AG04450 (cell line): Measurements from ENCODE around the gene CLMN. TPM values are rescaled to one million over a fixed set of nuclear protein-coding genes. Genes with fewer than 3 reads are reported as not detected.

Experiments used
- CTCF ChIA-PET: fragments of 300-600, 350-600 bp; formaldehyde crosslinking; extraction: SDS; loops from one replicate; lab custom pipeline; 2022; ENCODE audit warnings: antibody characterized with exemption, inconsistent platforms; lab: Charles Lee
- POLR2A ChIA-PET: fragments of 350-600 bp; formaldehyde crosslinking; extraction: SDS; loops from one replicate; lab custom pipeline; 2021; ENCODE audit warnings: antibody characterized with exemption, inconsistent platforms; lab: Yijun Ruan, JAX
- DNase-seq: peaks from one replicate; pipeline ENCODE4 v3.0.0-alpha.2; 2011; ENCODE audit warnings: low read depth, low spot score
- H3K27ac ChIP-seq: one replicate; pipeline ENCODE4 v1.5.1; 2012; ENCODE audit warnings: low read depth, low read length, control low read depth
- H3K27me3 ChIP-seq: one replicate; pipeline ENCODE4 v1.6.0; 2012; ENCODE audit warnings: low read length; ENCODE audit not compliant: control insufficient read depth, insufficient read depth
- H3K4me3 ChIP-seq: 2 replicates; pipeline ENCODE4 v1.5.1; 2011; ENCODE audit warnings: mild to moderate bottlenecking, low read depth, low read length, control low read depth
- H3K9me3 ChIP-seq: 2 replicates; pipeline ENCODE4 v1.5.1; 2012; ENCODE audit warnings: low read length; ENCODE audit not compliant: control insufficient read depth, insufficient read depth
- polyA plus RNA-seq: library from polyadenylated mRNA; depleted of rRNA; stranded (reverse); fragments of >200 nt; gene quantifications from 2 replicates; pipeline ENCODE4 v1.2.3, GENCODE V29; 2011
- TF ChIP-seq, protein P1 (sequence below): IDR thresholded peaks from 2 replicates; pipeline ENCODE4 v1.5.1; 2011; ENCODE audit warnings: low read depth, low read length, control low read depth, inconsistent platforms

The CLMN gene
- polyA plus RNA-seq, 1 experiment, result 0.09 TPM

GRCh38 chr14:95315156-95315555 lies 4.6 kb downstream of the CLMN start:
- Histone ChIP-seq H3K27me3 (peaks cover 14% of the 10 kb centered on the region), H3K9me3 (no peaks in the 10 kb centered on the region; the same call in 1 of the 2 replicates), H3K4me3 (no peak overlapping the region), H3K27ac (no peak overlapping the region)
- DNase-seq, result no peak
- ChIA-PET POLR2A (no interaction called here), CTCF (interaction anchor here (0.9 kb wide), 1 partner anchor 9 kb away, joined by 3 read pairs; no protein-coding TSS in a partner anchor)
- TF ChIP-seq, protein P1, sequence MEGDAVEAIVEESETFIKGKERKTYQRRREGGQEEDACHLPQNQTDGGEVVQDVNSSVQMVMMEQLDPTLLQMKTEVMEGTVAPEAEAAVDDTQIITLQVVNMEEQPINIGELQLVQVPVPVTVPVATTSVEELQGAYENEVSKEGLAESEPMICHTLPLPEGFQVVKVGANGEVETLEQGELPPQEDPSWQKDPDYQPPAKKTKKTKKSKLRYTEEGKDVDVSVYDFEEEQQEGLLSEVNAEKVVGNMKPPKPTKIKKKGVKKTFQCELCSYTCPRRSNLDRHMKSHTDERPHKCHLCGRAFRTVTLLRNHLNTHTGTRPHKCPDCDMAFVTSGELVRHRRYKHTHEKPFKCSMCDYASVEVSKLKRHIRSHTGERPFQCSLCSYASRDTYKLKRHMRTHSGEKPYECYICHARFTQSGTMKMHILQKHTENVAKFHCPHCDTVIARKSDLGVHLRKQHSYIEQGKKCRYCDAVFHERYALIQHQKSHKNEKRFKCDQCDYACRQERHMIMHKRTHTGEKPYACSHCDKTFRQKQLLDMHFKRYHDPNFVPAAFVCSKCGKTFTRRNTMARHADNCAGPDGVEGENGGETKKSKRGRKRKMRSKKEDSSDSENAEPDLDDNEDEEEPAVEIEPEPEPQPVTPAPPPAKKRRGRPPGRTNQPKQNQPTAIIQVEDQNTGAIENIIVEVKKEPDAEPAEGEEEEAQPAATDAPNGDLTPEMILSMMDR, result no peak

DNA sequence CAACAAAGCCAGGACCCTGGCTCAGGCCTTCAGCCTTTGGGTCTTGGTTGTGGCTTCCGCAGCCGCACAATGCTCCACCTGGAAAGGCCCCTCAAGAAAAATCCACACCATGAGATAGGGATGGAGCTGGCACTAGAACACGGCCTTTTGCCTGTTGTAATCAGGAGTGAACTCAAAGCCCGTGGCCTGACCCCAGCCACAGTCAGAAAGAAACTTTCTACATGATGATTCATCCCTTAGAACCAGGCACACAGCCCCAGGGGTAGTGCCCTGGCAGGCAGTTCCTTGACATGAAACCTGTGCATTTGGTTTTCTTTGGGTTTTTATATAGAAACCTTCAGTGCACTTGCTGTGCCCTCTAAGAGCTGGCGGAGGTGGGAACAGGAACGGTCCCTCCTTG lies 5.1 kb downstream of the CLMN start:
- POLR2A ChIA-PET, result no interaction called here
- CTCF ChIA-PET, result interaction anchor here (0.9 kb wide), 1 partner anchor 8 kb away, joined by 3 read pairs; no protein-coding TSS in a partner anchor
- Histone ChIP-seq H3K27me3 (peaks cover 14% of the 10 kb centered on the region), H3K4me3 (no peak overlapping the region), H3K27ac (no peak overlapping the region), H3K9me3 (no peaks in the 10 kb centered on the region; the same call in 1 of the 2 replicates)
- DNase-seq, result no peak
- TF ChIP-seq, protein P1, result no peak

- Histone ChIP-seq H3K27ac (no peak overlapping the region), H3K27me3 (peaks cover 8% of the 10 kb centered on the region), H3K9me3 (no peaks in the 10 kb centered on the region), H3K4me3 (no peak overlapping the region)
- TF ChIP-seq, protein P1, result no peak
- no peak for DNase-seq
- ChIA-PET CTCF (interaction anchor here (0.5 kb wide), 1 partner anchor 503 kb away, joined by 6 read pairs; no protein-coding TSS in a partner anchor), POLR2A (no interaction called here)
Measured at GRCh38 chr14:95313707-95314106, 6.0 kb downstream of the CLMN start.

- CTCF ChIA-PET, result no interaction called here
- POLR2A ChIA-PET, result no interaction called here
- TF ChIP-seq, protein P1, result no peak
Measured at GRCh38 chr14:95313190-95313589, 6.5 kb downstream of the CLMN start.

GRCh38 chr14:95312311-95312710 lies 7.4 kb downstream of the CLMN start:
- TF ChIP-seq, protein P1, result no peak
- H3K4me3 ChIP-seq, result no peak overlapping the region

More at GRCh38 chr14:95313190-95313589, 6.5 kb downstream of the CLMN start:
- no peak overlapping the region for H3K4me3 ChIP-seq
- H3K27ac ChIP-seq, result no peak overlapping the region
- DNase-seq, result no peak
- no peaks in the 10 kb centered on the region for H3K9me3 ChIP-seq
- peaks cover 3% of the 10 kb centered on the region for H3K27me3 ChIP-seq

More at GRCh38 chr14:95312311-95312710, 7.4 kb downstream of the CLMN start:
- Histone ChIP-seq H3K27ac (no peak overlapping the region), H3K9me3 (no peaks in the 10 kb centered on the region), H3K27me3 (peaks cover 2% of the 10 kb centered on the region)
- CTCF ChIA-PET, result no interaction called here
- POLR2A ChIA-PET, result no interaction called here
- no peak for DNase-seq
